Tibial nerve (tissue), 4 donors: ENCODE measurements around the gene KCNT1.

Source experiments
- EP300 ChIP-seq, 2 donors: sonication (generic); formaldehyde crosslinking; IDR thresholded peaks; one replicate each; pipeline ENCODE4 v1.6.1; 2017; ENCODE audit warnings: antibody characterized with exemption in 2 of 2, mild to moderate bottlenecking in 1 of 2
- POLR2A ChIP-seq, 2 donors: fragments of 450-650 bp; IDR thresholded peaks; one replicate each; pipeline ENCODE4 v1.6.1; 2017; ENCODE audit warnings: antibody characterized with exemption in 2 of 2, mild to moderate bottlenecking in 2 of 2, moderate library complexity in 2 of 2
- TF ChIP-seq, protein P1 (sequence below), 5 experiments: fragments of 200-600 bp in 3 of 5; fragments of 450-650 bp in 2 of 5; sonication (generic) in 3 of 5; IDR thresholded peaks; one replicate each; pipeline ENCODE4 v1.5.1; 2016 to 2019; ENCODE audit warnings: antibody characterized with exemption in 5 of 5, mild to moderate bottlenecking in 3 of 5, moderate library complexity in 2 of 5

DNA sequence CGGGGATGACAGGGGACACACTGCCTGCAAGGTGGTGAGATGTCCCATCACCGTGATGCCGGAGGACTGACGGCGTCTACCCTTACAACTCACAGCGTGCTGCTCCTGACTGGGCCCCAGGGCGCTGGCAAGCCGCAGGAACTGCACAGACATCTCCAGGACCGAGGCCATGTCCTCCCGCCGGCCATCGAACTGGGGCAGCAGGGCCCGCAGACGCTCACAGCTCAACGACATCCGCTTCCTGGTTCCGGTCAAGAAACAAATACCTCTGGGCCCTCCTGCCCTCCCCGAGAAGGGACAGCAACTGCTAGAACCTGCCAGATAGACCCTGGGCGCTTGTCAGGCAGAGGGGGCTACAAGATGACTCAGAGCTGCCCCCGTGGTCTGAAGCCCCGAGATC, 3.7 kb upstream of the KCNT1 start:
- TF ChIP-seq, protein P1, sequence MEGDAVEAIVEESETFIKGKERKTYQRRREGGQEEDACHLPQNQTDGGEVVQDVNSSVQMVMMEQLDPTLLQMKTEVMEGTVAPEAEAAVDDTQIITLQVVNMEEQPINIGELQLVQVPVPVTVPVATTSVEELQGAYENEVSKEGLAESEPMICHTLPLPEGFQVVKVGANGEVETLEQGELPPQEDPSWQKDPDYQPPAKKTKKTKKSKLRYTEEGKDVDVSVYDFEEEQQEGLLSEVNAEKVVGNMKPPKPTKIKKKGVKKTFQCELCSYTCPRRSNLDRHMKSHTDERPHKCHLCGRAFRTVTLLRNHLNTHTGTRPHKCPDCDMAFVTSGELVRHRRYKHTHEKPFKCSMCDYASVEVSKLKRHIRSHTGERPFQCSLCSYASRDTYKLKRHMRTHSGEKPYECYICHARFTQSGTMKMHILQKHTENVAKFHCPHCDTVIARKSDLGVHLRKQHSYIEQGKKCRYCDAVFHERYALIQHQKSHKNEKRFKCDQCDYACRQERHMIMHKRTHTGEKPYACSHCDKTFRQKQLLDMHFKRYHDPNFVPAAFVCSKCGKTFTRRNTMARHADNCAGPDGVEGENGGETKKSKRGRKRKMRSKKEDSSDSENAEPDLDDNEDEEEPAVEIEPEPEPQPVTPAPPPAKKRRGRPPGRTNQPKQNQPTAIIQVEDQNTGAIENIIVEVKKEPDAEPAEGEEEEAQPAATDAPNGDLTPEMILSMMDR (IDR thresholded peaks at IDR 0.05): no peak
- TF ChIP-seq EP300 (IDR thresholded peaks at IDR 0.05): no peak
- no peak for TF ChIP-seq POLR2A (IDR thresholded peaks at IDR 0.05)
